GM19035 (cell line): ENCODE measurements around the gene LSAMP.

Source experiments
- ATAC-seq: cut with Tn5 transposase; IDR thresholded peaks from one replicate; pipeline ENCODE4 v1.9.1; 2021; ENCODE audit not compliant: unreplicated experiment

Gene LSAMP

DNA sequence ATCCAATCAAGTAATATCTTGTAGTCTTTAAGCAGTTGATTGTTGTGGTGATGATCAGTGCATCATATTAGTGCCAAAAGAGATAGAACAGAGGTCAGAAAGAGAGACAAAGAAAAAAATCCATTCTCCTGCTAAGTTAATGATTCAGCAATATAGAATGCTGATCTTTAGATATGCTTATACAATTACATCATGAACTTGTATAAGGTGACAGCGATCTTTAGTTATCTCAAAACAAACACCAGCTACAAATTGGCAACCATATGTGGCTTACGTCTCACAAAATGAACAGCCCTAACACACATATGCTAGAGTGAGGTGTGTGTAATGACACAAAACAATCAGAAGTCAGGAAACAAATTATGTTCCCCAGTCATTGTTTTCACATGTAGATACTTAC lies 12.5 kb downstream of the LSAMP start:
- no peak for ATAC-seq

DNA sequence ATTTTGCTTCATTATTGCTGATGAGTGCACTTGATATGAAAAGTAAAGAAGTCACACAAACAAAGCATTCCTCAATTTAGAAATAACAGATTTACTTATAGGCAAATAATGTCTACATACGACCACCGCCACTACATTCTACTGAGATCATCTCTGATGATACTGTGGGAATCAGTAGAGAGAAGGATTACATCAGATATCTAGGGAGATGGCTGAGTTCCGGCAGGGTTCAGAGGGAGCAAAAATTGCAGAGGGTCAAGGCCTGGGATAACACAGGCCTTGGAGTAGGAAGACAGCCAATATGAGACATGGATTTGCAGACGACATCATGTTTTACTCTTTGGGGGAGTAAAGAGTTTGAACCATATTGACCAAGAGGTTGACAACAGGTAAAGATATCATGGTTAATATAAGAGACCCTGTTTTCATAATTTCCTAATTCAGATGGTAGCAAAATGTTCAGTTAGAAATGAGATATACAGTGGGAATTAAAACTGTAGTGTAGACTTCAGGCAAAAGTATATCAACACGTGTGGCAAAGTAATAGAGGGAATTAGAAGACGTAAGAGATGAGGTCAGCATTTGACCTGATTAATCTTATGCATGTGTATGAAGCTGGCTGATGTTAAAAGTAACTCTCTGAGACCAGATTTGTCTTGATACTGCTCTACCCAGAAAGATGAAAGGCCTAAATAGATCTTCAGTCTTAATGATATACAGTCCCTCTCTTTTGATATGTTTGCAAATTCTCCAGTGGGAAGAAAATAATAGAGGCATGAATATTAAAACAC lies 15.6 kb downstream of the LSAMP start:
- no peak for ATAC-seq

DNA sequence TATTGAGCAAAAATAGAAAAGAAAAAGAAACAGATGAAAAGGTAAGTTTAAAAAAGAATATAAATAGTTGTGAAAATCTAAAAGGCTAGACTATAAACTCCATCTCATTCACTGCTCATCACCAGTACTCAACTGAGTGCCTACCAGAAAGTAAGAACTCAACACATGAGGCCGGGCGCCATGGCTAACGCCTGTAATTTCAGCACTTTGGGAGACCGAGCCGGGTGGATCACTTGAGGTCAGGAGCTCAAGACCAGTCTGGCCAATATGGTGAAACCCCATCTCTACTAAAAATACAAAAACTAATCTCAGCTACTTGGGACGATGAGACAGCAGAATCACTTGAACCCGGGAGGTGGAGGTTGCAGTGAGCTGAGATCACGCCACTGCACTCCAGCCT lies 19.3 kb downstream of the LSAMP start:
- ATAC-seq: no peak

DNA sequence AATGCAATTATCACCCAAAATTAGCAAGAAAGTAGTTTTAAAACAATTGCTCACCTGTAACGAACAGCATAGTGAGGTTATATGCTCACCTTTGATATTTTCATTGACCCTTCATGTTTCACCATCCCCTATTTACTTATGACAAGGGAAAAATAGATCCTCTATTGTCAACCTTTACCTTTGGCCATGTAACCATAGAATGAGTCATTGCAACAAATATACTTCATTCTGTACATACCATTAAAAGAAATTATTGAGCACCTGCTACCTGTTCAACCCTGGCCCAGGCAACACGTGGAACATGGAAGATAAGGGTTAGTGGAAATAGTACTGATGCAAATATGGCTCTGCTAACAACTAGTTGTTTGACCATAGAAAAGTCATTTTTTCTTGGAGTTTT lies 20.2 kb downstream of the LSAMP start:
- ATAC-seq: no peak

DNA sequence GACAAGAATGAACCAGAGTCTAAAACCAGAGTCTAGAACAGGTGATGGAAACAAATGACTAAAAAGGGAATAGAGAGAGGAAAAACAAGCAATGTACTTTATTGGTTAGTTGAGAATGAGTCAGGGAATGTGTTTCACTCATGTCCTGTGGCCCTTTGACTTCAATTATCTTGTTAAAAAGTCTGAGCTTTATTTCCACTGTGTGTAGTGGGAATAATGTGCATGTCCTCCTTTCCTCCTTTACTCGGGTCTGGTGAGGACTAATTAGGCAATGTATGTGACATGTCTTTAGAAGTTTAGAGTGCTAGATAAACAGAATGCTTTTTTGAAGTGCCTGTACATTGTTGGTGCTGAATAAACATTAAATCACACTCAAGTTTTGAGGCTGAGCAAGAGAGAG lies 21.3 kb downstream of the LSAMP start:
- ATAC-seq: no peak

DNA sequence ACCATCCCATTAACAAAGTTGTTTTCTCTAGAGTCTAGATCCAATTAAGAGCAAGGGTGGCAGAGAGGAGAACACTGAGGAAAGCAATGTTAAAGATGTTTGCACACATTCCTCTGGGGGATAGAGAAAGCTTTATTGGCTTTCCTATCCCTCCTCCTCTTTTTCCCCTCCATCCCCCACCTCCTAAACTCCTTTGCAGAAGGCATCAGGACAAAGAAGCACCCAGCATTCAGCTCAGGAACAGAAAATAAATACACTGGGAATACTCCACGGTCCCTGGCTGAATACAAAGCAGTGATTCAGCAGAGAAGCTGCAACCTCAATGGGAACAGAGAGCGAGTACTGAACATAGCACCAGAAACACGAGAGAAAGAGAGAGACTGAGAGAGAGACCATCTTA lies 21.9 kb downstream of the LSAMP start:
- ATAC-seq: no peak

DNA sequence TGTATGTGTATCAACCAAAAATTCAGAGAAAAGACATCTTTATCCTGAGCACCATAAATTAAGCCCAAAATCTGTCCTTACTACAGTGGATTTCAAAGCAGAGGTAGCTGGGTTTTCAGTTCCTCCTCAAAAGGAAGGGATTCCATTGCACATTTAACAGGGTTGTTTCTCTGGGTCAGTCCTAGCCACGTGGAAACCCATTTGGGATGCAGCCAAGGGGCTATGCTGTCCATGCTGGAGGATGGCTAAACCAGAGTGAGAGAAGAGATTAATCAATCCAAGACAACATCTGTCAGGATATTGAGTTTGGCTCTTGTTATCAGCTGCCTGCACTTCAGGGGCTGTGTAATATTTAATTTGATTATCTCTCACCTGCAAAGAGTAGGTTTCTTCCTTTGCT lies 28.1 kb downstream of the LSAMP start:
- no peak for ATAC-seq

DNA sequence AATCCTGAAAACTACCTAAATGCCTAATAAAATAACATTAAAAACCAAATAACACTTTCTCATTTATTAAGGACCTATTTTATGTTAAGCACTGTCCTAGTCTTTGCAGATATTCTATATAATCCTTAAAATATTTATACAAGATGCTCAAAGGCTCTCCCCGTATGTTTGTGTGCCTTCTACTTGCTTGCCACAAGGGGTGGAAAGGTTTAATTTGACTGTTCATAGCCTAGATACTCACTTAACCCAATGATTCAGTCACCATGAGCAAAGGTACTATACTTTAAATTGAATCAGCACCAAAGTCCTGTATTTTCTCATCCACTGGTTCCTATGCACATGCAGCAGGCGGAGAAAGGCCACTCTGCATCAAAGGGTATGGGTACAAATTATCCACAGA lies 32.0 kb downstream of the LSAMP start:
- no peak for ATAC-seq

DNA sequence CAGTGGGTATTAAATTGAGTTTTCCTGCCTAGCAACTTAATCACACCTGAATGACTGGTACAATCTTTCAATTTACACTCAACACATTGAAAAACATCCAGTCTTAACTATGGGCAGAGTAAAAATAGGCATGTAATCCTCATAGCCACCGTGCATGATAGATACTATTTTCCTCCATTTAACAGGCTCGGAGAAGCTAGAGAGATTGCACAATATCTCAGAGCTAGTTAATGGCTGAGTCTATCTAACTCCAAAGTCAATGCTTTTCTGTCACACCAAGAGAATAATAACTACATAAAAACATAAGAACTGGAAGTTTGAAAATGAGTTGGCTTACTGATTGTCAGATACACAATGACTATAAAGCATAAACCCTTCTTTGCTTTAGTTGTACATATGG lies 36.8 kb downstream of the LSAMP start:
- no peak for ATAC-seq

DNA sequence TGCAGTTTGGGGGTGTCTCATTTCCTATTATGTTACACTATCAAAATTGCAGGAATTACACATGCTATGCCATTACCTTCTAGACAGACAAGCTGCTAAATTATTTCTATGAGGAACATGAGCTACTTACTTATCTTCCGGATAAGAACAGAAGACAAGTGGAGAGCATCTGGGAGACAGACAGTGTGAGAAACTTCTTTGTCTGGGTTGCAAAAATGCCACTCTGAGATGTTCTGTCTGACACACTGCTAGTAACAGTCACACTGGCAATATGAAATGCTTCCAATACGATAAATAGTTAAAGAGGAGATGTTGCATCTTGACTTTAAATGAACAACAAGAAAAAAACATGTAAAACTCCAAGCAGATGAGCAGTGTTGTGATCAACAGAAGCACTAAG lies 40.1 kb downstream of the LSAMP start:
- ATAC-seq: no peak

DNA sequence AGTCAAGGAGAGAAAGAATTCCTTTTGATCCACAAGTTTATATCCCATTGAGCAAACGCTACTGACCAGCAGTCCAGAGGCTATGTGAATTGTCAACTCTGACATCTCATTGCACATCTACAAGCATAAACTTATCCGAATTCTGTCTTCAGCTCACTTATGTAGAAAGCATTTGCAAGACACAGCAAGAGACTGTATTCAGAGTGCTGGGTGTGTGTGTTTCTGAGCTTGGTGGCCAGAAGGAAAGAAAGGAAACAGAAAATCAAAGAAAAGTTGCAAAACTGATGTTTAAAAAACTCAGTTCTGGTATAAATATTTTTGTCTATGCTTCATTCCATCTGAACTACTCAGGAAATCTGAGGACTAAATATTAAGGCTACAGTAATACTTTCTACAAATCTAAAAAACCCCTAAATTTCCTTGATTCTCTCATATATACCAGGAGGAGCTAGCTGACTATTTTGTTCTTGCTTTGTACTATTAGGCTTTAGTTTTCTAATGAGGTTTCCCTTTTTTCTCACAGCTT lies 45.5 kb downstream of the LSAMP start:
- no peak for ATAC-seq

DNA sequence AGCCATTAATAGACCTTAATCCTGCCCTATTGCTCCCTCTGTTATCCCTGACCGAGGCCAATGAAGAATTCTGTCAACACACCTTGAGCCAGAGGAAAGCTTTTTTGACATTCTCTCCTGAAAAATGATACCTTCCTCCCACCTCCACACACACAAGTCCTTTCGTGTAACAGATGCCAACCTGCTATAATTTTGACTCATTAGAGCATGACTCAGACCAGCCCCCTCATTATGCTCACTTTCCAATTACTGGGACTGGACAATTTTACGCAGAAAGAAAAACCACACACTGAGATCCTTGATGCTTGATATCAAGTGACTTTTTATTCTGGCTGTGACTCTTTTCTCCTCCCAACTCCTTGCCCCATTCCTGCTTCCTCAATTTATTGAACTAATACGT lies 50.9 kb downstream of the LSAMP start:
- ATAC-seq: no peak

DNA sequence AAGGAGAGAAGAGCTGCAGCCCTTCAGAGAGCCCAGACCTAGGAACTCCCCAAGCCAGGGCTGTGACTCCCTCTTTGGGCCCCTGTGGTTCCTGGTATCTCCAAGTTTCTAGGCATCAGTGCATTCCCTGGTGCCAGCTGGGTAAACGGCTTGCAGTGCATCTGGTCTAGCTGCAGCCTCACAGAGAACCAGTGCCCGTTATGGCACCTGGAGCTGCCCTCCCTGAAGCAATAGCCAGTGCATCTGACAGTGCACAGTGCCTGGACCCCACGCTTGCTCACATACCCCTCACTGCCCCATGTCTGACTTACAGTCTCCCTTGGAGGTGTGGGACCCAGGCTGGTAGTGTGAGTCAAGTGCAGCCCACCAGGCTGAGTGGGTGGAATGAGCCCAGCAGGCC lies 52.1 kb downstream of the LSAMP start:
- ATAC-seq: no peak

DNA sequence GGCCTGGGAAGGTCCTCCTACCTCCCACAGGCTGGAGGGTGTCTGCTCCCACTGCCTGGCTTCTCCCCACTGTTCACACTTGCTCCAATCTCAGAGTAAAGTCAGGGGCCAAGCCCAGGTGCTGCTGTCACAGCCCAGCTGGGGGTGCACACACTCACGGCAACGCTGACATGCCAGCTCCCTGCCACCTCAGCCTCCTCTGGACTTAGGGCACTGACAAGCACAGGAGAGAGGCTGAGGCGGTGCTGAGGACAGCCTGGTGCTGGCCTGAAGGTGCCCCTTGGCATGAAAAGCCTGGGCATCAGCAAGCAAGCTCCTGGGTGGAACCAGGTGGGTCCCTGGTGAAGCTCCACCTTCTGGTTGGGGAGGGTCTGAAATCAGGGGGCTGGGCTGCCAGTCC lies 53.0 kb downstream of the LSAMP start:
- ATAC-seq: no peak

DNA sequence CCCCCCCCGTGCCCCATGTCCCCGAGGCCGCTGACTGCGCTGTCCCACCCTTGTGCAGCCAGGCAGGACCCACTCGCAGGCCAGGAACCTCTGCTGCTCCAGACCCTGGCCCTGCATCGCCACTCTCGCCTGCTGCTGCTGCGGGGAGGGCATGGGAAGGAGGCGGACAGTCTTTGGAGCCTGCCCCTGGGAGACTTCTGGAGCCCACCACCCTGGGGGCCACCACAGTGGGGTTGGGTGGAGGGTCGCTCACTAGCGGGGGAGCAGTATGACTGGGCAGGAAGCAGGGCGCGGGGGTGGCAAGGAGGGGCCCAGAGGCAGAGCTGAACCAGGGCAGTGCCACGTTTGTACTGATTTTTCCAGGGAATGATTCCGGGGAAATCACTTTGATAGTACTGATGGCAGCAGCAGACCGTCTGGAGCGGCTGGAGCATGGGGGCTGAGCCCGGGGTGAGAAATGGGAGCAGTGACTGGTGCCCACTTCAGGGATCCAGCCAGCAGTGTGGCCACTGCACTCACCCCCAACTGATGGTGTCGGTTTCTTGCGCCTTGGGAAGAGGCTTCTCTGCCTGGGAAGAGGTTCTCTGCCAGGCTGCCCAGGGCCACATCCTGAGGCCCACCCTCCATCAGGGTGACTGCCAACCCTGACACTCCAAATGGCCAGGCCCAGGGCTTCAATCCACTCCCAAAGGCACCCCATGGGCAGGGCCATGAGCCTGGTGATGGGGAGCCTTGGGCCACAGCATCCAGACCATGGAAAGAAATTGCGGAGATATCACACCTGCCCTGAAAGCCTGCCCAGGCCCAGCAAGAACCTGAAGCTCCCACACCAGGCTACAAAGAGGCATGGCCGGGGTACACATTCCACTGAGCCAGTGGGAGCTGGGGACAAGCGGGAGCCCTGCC lies 53.7 kb downstream of the LSAMP start:
- ATAC-seq: no peak

DNA sequence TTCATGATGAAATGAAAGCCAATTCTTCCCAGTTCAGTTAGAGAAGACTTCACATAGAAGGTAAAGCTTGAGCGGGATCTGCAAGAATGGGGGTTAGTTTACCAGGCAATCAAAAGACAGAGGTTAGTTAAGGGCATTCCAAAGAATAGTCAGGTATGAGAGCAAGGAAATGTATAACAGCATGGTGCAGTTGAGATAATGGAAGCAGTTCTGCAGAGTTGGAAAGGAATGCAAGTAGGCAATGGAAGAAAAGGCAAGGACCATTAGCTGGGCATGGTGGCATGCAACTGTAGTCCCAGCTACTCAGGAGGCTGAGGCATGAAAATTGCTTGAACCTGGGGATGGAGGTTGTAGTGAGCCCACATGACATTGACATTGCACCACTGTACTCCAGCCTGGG lies 55.0 kb downstream of the LSAMP start:
- no peak for ATAC-seq

DNA sequence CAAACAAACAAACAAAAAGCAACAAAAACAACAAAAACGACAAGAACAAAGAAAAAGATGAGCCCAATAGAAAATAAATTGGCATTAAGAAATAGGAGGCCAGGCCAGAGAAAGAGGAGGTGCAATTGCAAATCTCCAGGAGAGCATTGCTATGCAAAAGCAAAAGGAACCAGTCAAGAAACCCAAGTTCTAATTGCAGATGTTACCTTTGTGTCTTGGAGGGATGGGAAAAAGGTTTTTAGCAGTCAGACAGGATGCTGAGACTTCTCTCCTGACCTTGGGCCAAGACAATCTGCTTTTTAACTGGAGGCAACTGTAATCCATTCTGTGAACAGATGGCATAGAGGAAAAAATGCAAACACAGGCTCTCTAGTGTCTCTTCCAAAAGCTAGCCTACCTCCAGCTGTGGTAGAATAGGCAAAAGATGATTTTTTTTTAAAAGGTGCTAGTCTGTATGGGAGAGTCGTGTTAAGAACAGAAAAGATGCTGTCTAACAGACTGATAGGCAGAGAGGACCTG lies 56.4 kb downstream of the LSAMP start:
- no peak for ATAC-seq

DNA sequence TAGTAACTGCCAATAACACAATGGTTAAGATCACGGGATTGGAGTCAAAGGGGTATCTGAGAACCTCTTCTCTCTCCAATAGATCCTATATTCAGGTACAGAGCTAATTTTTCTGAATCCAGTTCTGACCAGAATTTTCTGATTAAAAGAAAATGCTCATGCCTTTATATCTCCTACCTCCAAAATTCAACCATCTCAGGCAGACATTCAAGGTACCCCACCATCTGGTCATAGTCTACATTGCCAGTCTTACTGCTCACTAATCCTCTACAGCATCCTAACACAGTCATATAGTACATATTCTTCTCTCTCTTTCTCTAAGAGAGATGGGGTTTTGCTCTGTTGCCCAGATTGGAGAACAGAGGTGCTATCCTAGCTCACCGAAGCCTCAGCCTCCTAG lies 59.1 kb downstream of the LSAMP start:
- no peak for ATAC-seq

DNA sequence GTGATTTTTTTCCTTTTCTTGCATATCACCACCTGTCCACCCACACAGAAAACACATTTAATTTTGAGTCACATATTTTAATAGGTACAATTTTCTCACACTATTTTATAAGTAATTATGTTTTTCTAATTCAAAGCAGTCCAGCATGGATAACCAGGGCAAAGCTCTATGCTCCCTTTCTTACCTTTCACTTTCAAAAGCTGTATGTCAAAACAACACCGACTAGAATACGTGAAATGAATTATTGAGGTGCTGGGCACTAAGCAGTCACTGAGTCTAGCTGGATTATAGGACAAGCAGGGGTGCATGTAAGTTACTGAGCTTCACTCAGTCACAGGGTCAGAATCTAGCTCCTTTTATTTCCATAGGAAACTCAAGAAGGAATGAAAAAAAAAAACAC lies 60.6 kb downstream of the LSAMP start:
- no peak for ATAC-seq

DNA sequence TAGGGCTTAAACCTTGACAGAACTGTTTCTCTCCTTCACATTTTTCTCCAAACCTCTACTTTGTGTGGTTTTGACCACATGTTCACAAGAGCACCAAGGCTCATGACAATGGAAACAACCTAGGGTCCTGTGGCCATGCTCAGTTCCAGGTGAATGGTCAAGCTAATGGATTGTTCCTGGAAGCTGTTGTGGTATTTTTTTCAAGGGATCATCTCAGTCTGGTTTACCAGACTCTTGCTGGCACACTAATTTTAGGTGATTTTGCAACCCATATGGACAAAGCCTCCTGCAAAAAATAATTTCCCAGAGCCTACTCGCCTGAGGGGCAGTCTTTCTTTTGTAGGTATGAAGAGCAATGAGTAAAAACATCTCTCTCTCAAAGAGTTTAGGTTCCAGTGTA lies 67.2 kb downstream of the LSAMP start:
- ATAC-seq: no peak

DNA sequence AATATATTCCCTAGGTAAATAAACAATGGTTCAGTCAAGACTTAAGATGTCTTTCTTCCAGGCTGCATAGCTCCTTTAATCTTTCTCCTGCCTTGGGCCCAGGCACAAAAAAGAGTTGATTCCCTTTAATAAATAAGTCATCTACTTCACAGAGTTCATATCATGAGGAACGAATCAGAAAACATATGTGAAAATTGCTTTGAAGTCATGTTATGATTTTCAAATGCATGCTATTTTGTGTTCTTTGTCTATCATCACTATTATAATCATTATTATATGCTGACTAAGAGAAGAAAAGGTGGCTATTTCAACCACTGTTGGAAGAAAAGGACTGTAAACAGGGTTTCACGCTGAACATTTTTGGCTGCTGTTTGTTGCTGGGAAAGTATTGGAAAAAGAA lies 70.4 kb downstream of the LSAMP start:
- ATAC-seq: no peak
